SH-SY5Y (cell line): Measurements from ENCODE around the gene LMO7.

Experiments
- GATA2 ChIP-seq: IDR thresholded peaks from 2 replicates; pipeline ENCODE4 v1.6.1; 2011; ENCODE audit warnings: mild to moderate bottlenecking, low read depth, low read length
- GATA3 ChIP-seq: IDR thresholded peaks from 2 replicates; pipeline ENCODE4 v1.6.1; 2011; ENCODE audit warnings: low read depth, mild to moderate bottlenecking, low read length, moderate library complexity

DNA sequence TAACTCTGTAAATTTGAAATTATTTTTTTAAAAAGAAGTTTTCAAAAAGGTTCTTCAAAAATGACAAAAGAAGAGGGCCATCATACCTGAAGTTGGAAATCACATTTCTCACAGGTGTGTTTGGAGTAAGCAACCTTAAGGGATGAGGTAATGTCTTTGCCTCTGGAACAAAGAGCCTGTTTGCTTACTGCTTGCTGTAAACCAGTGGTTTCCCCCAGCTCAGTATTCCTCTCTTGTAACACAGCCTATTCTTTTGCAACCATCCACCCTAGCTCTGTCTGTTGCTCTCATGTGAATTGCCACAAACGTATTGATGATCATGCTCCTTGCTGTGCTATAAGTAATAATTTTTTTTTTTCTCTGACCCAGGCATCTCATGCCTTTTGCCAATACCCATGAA, 48.5 kb upstream of the LMO7 start:
- TF ChIP-seq GATA3 (no peak), GATA2 (no peak)
